Fibroblast of gingiva (primary cell): Measurements from ENCODE around the gene DENND1A.
"Not testable (repeated sequence)": the region's sequence is repeated elsewhere in the genome, so short reads cannot be mapped to it uniquely, and the experiment has no call there.

Experiments used
- DNase-seq: peaks from one replicate; pipeline ENCODE4 v3.0.0-alpha.2; 2011; ENCODE audit warnings: low read depth

Gene DENND1A

GRCh38 chr9:123414936-123415930 lies 514.7 kb downstream of the DENND1A start:
- peak; percentile 14 for DNase-seq

DNA sequence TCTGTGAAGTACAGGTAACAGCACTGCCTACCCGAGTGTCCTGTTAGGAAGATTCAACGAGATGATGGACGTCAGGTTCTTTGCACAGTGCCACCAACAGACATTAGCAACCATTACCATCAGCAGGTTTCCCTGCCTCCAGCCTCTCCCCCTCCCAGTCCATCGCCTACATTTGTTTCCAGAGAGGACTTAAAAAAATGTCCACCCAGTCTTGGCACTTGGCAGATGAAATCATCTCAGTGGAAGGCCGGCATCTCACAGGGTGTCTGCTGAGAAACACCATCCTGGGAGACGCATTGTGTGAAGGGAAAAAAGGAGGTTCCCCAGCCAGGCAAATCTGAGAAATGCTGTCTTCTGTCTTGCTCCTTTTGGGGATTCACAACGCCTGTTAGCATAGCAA lies 515.7 kb downstream of the DENND1A start:
- DNase-seq: no peak

GRCh38 chr9:123412171-123412820 lies 517.6 kb downstream of the DENND1A start:
- DNase-seq: no peak

GRCh38 chr9:123411636-123412035 lies 518.3 kb downstream of the DENND1A start:
- no peak for DNase-seq

- DNase-seq: no peak
Measured at GRCh38 chr9:123411191-123411590, 518.7 kb downstream of the DENND1A start.

DNA sequence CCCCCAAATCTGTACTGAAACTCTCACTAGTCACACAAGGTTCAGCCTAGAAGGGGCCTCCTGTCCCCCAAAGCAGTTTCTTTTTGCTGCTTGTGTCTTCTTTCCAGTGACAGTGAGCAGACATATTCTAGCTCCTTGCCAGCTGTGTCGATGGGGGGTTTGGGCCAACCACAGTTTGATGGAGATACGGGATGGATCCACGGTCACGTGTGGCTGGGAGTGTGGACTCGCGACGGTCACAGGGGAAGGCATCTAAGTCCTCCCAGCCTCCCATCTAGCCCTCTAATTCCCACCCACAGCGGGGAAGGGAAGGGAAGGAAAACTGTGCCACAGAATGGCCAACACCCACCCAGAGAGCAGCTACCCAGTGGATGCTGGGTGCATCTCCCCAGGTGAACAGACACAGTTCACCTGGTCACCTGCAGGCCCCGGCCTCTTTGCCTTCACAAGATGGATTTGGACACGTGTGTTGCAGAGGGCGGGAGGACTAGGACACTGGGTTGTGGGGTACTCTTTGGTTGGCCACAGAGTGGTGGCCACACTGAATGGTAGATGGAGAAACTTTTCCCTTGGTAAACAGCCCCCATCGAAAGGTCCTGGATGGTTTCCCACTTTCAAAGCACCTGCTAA lies 519.5 kb downstream of the DENND1A start:
- DNase-seq: no peak

- DNase-seq: no peak
Measured at GRCh38 chr9:123408313-123409262, 521.3 kb downstream of the DENND1A start.

DNA sequence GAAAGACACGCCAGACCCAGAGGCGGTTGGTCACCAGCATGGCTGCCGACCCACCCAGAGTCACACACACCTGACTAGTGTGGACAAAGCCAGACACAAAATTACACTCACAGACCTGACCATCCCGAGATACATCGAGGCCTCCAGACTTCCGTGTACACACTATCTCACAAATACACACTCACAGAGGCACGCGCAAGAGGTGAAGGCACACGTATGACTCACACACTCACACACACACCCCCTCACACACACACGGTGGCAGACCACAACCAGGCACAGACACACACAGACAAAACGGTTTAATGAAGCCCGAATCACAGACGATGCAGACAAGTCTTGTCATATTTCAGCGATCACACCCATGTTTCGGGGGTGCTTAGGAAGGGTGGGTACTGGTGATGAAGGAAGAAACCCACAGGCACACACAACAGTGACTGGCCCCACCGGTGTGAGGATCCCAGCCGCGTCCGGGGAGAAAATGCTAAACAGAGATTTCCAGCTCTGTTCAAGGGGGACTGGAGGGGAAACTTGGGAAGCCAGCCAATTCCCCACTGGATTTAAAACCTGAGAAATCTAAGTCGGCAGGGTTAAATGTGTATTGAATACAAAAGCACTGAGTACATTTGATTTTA lies 522.6 kb downstream of the DENND1A start:
- no peak for DNase-seq

DNA sequence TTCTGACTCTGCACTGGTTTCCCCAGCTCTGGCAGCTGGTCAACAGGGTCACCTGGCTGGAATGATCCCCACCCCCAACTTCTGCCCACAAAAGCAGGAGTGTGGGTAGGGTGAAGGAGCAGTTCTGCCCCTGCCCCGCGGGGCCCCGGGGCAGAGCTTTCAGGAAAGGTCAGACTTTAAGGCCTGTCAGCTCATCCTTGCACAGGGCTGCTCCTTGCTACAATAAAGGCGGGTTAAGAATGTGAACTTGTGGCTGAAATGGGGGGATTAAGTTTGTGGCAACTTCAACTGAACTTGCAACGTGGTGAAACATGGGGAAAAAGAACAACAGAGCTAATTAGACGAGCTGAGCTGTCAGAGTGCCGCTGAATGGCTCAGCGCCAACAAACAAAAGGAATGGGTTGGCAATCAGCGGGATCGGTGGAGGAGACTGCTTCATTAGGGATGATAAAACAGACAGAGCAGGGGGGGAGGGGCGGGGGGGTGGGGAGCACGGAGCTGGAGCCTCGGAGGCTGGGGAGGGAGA lies 523.2 kb downstream of the DENND1A start:
- DNase-seq: no peak

DNA sequence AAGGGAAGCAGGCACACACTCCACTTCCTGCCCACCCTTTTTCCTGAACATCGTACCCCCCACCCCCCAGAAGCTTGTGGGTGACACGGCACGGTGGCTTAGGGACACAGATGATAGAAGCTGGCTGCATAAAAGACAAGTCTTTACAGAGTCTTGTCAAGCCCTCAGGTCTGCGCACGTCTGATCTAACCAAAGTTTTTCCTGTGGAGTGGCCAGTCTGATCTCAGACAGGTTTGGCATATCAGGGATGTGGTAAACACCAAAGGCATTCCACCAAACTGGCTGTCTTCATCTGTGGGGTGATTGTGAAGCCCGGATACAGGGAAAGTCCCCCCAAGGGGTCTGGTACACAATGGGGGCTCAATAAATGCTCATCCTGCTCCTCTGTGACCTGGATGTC lies 523.9 kb downstream of the DENND1A start:
- no peak for DNase-seq

- DNase-seq: no peak
Measured at GRCh38 chr9:123402981-123403509, 526.9 kb downstream of the DENND1A start.

DNA sequence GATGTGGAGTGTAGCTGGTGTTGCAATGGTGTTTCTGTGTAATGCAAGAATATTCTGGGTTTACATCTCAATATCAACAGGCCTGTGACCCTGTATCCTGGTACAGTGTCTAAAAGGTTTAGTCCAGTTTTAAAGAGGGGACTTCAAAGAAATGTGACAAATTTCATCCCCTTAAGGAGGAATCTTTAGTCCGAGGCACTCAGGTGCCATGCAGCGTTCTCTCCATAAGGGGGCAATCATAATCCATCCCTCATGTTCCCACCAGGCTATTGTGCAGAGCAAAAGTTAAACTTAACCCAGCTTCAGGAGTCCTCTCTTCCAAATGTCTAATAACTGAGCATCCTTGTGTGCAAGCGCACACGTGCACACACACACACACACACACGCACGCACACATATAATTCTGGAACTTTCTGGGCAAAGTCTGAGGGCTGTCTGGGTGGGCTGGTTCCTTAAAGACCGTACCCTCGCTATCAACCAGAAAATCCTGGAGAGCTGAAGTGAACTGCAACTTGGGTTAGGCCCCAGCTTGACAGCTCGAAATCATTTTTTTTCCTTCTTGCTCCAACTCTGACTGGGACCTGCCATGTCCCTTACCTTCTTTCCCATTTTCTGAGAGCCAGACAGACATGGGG lies 527.9 kb downstream of the DENND1A start:
- peak; percentile 38 for DNase-seq

DNA sequence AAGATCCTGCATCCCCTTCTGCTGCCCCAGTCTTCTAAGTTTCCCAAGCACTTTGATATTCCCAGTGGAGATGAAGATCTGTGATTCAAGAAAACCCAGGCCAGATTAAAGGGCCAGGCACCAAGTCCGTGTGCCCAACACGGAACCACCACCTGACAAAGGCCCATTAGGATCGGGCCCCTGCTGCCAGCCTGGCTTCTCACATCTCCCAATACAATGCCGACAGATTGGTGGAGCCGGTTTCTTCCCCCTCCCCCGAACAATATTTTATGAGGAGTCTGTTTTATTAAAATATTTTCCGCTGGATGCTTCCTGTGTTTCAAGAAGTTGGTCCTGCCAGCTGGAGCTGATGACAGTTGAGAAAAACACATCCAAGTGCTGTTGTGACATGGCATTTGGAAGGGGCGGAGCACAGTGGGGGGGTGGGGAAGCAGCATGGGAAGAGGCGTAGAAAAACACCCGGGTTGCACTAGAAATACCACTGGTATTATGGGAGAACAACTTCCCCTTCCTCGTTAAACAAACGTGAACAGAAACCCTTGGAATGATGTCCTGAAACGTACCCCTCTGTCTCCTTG lies 528.9 kb downstream of the DENND1A start:
- peak; percentile 57 for DNase-seq

- no peak for DNase-seq
Measured at GRCh38 chr9:123399803-123400378, 530.0 kb downstream of the DENND1A start.

DNA sequence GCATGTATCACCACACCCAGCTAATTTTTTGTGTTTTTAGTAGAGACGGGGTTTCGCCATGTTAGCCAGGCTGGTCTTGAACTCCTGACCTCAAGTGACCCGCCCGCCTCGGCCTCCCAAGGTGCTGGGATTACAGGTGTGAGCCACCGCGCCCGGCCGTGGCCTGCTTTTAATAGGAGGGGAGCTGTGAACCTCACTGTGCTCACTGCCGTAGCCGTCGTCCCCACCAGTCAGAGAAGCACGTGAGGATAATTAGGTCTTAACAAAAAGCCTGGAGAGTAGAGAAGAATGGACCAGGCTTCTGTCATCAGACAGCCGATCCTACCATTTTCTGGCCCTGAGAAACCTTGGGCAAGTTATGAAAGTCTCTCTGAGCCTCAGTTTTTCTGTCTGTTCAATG lies 531.0 kb downstream of the DENND1A start:
- DNase-seq: not testable (repeated sequence)

DNA sequence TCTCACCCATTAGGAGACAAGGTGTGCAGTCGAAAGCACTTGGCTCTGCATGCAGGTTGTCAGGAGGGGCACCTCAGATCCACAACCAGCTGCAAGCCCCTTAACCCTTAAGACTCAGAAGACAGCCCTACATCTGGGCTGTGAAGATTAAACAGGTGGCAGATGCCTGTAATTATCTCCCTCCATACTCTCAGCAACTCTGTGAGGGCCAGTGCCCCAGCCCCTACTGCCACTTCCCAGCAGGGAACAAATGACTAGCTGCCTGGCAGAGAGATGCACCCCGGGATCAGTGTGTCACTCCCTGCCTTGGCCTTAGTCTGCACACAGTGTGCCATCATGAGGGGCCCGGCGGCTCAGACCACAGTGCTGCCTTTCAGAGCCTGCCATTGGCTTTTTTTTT lies 532.0 kb downstream of the DENND1A start:
- no peak for DNase-seq

DNA sequence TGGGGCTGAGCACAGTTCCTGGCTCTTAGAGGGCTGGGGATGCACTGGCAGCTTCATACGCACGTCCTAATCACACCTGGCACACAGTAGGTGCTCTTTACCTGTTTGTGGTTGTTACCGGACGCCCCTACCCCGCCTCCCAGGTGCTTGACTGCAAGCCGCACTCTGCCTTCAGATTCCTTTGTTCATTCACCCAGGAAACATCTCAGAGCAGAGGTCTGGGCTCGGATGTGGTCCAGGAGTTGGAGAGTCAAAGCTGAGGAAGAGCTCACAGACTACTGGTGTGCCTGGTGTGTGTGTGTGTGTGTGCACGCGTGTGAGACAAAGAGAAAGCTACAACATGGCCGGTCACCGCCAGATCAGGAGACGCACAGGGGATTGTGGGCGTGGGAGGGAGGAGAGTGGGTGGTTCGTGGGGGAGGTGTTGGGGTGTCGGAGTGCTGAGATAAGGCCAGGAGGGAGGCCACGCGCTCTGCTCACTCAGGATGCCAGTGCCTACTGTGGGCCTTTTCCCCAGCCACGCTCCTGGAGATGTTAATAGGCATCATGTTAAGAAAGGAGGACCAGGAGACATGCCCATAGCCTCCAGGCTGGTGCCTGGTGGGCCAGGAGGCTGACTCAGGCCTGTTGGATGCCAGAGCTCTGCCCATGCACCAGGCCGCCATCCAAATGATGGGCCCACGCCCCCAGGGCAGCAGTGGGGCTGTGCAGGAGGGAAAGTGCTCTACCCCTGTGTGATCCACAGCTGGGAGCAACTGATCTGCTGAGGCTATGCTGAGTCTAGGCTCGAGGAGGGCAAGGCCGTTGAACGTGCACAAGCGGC lies 534.0 kb downstream of the DENND1A start:
- DNase-seq: no peak

- no peak for DNase-seq
Measured at GRCh38 chr9:123395276-123395688, 534.6 kb downstream of the DENND1A start.
